ENCODE results near the gene ASIC1. TPM values are rescaled to one million over a fixed set of nuclear protein-coding genes. Genes with fewer than 3 reads are reported as not detected.

The ASIC1 gene
- total RNA-seq, 2 donors from 2014 or later, result 4.2 to 5.2 TPM

- WGBS, 2 experiments (ENCODE audit: insufficient coverage in 1 of 2, insufficient read length in 1 of 2), result 95% methylated on average over 2 of the region's 2 CpGs; no CpG with 5 or more reads in 1 of the 2 experiments
- no peak overlapping the region for H3K9ac ChIP-seq (ENCODE audit: extremely low read depth, low read length, poor library complexity, severe bottlenecking)
- H3K4me1 ChIP-seq (ENCODE audit: control insufficient read depth, insufficient read depth, low read length), result no peaks in the 10 kb centered on the region
- H3K4me3 ChIP-seq (ENCODE audit: low read length), result no peak overlapping the region
- H3K4me3 Mint-ChIP-seq, result no peak overlapping the region
- TF ChIP-seq CTCF (conservative IDR thresholded peaks at IDR 0.05), result no peak
- peaks cover 19% of the 10 kb centered on the region for H3K36me3 ChIP-seq (ENCODE audit: control insufficient read depth, insufficient read depth, low read length)
- H3K27me3 Mint-ChIP-seq (ENCODE audit: insufficient read depth), result no peaks in the 10 kb centered on the region
- peaks cover 29% of the 10 kb centered on the region for H3K36me3 Mint-ChIP-seq (ENCODE audit: low read depth)
- H3K27ac ChIP-seq (ENCODE audit: low read depth, low read length), result no peak overlapping the region
- no peaks in the 10 kb centered on the region for H3K4me1 Mint-ChIP-seq
- H3K27me3 ChIP-seq (ENCODE audit: control insufficient read depth, insufficient read depth, low read length, poor library complexity, severe bottlenecking), result no peaks in the 10 kb centered on the region
- DNase-seq, result no peak
- H3K9me3 Mint-ChIP-seq, result no peaks in the 10 kb centered on the region
- no peak overlapping the region for H3K27ac Mint-ChIP-seq
- H3K9me3 ChIP-seq (ENCODE audit: control insufficient read depth, low read length), result no peaks in the 10 kb centered on the region
Measured at GRCh38 chr12:50123203-50123602, 65.8 kb downstream of the ASIC1 start.

DNA sequence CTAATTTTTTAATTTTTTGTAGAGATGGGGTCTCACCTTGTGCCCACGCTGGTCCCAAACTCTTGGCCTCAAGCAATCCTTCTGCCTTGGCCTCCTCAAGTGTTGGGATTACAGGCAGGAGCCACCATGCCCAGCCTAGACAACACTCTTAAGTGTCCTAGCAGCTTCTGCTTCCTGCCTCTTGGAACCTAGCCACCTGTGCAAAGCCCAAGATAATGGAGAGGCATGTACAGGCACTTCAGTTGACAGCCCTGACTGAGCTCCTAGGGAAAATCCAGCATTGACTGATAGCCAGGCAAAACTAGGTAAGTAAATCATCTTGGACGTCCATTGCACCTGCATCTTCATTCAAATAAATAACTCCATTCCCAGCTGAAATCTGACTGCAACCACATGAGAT is 70.2 kb downstream of the ASIC1 start:
- Mint-ChIP-seq H3K4me1 (no peaks in the 10 kb centered on the region), H3K9me3 (no peaks in the 10 kb centered on the region), H3K27me3 (ENCODE audit: insufficient read depth) (no peaks in the 10 kb centered on the region), H3K27ac (no peak overlapping the region), H3K36me3 (ENCODE audit: low read depth) (peaks cover 47% of the 10 kb centered on the region), H3K4me3 (no peak overlapping the region)
- no peak overlapping the region for H3K27ac ChIP-seq (ENCODE audit: low read depth, low read length)
- no peaks in the 10 kb centered on the region for H3K4me1 ChIP-seq (ENCODE audit: control insufficient read depth, insufficient read depth, low read length)
- H3K9me3 ChIP-seq (ENCODE audit: control insufficient read depth, low read length), result no peaks in the 10 kb centered on the region
- TF ChIP-seq CTCF (conservative IDR thresholded peaks at IDR 0.05), result no peak
- no peak overlapping the region for H3K9ac ChIP-seq (ENCODE audit: extremely low read depth, low read length, poor library complexity, severe bottlenecking)
- peaks cover 48% of the 10 kb centered on the region for H3K36me3 ChIP-seq (ENCODE audit: control insufficient read depth, insufficient read depth, low read length)
- no peaks in the 10 kb centered on the region for H3K27me3 ChIP-seq (ENCODE audit: control insufficient read depth, insufficient read depth, low read length, poor library complexity, severe bottlenecking)
- 89 to 96% methylated on average over 1 to 2 of the region's 2 CpGs for WGBS, 2 experiments (ENCODE audit: insufficient coverage in 1 of 2, insufficient read length in 1 of 2)
- DNase-seq, result no peak
- H3K4me3 ChIP-seq (ENCODE audit: low read length), result no peak overlapping the region

DNA sequence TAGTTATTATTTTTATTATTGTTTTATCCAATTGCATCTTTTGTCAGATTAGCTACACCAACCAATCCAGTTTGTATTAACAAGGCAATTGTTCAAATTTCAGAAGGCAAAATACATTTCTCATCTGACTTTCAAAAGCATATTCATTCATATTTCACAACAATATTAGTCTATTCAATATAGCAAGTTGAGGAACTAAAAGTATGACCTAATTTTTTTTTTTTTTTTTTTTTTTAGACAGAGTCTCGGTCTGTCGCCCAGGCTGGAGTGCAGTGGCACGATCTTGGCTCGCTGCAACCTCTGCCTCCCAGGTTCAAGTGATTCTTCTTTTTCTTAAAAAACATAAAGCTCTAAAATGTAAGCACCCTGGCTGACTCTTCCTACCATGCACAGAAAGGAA is 71.9 kb downstream of the ASIC1 start:
- Mint-ChIP-seq H3K27me3 (ENCODE audit: insufficient read depth) (no peaks in the 10 kb centered on the region), H3K27ac (no peak overlapping the region), H3K9me3 (no peaks in the 10 kb centered on the region), H3K36me3 (ENCODE audit: low read depth) (peaks cover 52% of the 10 kb centered on the region), H3K4me1 (no peaks in the 10 kb centered on the region), H3K4me3 (no peak overlapping the region)
- 93 to 94% methylated on average over 4 of the region's 4 CpGs for WGBS, 2 experiments (ENCODE audit: insufficient coverage in 1 of 2, insufficient read length in 1 of 2)
- no peak for DNase-seq
- H3K4me3 ChIP-seq (ENCODE audit: low read length), result no peak overlapping the region
- H3K9ac ChIP-seq (ENCODE audit: extremely low read depth, low read length, poor library complexity, severe bottlenecking), result no peak overlapping the region
- H3K9me3 ChIP-seq (ENCODE audit: control insufficient read depth, low read length), result no peaks in the 10 kb centered on the region
- no peak overlapping the region for H3K27ac ChIP-seq (ENCODE audit: low read depth, low read length)
- no peaks in the 10 kb centered on the region for H3K27me3 ChIP-seq (ENCODE audit: control insufficient read depth, insufficient read depth, low read length, poor library complexity, severe bottlenecking)
- no peak for TF ChIP-seq CTCF (conservative IDR thresholded peaks at IDR 0.05)
- peaks cover 63% of the 10 kb centered on the region for H3K36me3 ChIP-seq (ENCODE audit: control insufficient read depth, insufficient read depth, low read length)
- H3K4me1 ChIP-seq (ENCODE audit: control insufficient read depth, insufficient read depth, low read length), result no peaks in the 10 kb centered on the region
